HG02852 (cell line): ENCODE measurements around the gene AIFM2.
"Not testable (repeated sequence)": the region's sequence is repeated elsewhere in the genome, so short reads cannot be mapped to it uniquely, and the experiment has no call there.

Experiments
- ATAC-seq: cut with Tn5 transposase; IDR thresholded peaks from one replicate; pipeline ENCODE4 v1.9.1; 2021; ENCODE audit warnings: mild to moderate bottlenecking, moderate library complexity; ENCODE audit not compliant: unreplicated experiment

Gene AIFM2

GRCh38 chr10:70123817-70124216, 8.8 kb downstream of the AIFM2 start:
- ATAC-seq, result no peak

- not testable (repeated sequence) for ATAC-seq
Measured at GRCh38 chr10:70123166-70123565, 9.5 kb downstream of the AIFM2 start.

GRCh38 chr10:70122742-70123141, 9.9 kb downstream of the AIFM2 start:
- no peak for ATAC-seq

- ATAC-seq, result no peak
Measured at GRCh38 chr10:70121281-70121949, 11.2 kb downstream of the AIFM2 start.

- ATAC-seq, result no peak
Measured at GRCh38 chr10:70120417-70120816, 12.2 kb downstream of the AIFM2 start.

GRCh38 chr10:70119623-70120022, 13.0 kb downstream of the AIFM2 start:
- ATAC-seq, result no peak

GRCh38 chr10:70119197-70119596, 13.4 kb downstream of the AIFM2 start:
- ATAC-seq, result no peak

GRCh38 chr10:70118196-70118595, 14.4 kb downstream of the AIFM2 start:
- ATAC-seq, result no peak

- ATAC-seq, result no peak
Measured at GRCh38 chr10:70117646-70118045, 15.0 kb downstream of the AIFM2 start.

GRCh38 chr10:70115948-70116682, 16.5 kb downstream of the AIFM2 start:
- ATAC-seq, result no peak

- ATAC-seq, result no peak
Measured at GRCh38 chr10:70114902-70115301, 17.7 kb downstream of the AIFM2 start.

- ATAC-seq, result no peak
Measured at GRCh38 chr10:70112071-70112470, 20.6 kb downstream of the AIFM2 start.

- ATAC-seq, result no peak
Measured at GRCh38 chr10:70111496-70111895, 21.1 kb downstream of the AIFM2 start.

GRCh38 chr10:70109064-70109729, 23.4 kb downstream of the AIFM2 start:
- no peak for ATAC-seq

- peak; percentile 72 for ATAC-seq
Measured at GRCh38 chr10:70106958-70107791, 25.4 kb downstream of the AIFM2 start.

- no peak for ATAC-seq
Measured at GRCh38 chr10:70101668-70102067, 31.0 kb downstream of the AIFM2 start.

- not testable (repeated sequence) for ATAC-seq
Measured at GRCh38 chr10:70101068-70101562, 31.5 kb downstream of the AIFM2 start.

GRCh38 chr10:70098271-70098670, 34.4 kb downstream of the AIFM2 start:
- ATAC-seq, result no peak

- no peak for ATAC-seq
Measured at GRCh38 chr10:70097459-70097858, 35.2 kb downstream of the AIFM2 start.

- ATAC-seq, result no peak
Measured at GRCh38 chr10:70096705-70097420, 35.8 kb downstream of the AIFM2 start.
